B cell (primary cell): Measurements from ENCODE around the gene CALML6.

Source experiments
- CTCF ChIP-seq: fragments of 200-600 bp; IDR thresholded peaks from one replicate; pipeline ENCODE4 v1.8.0; 2022; ENCODE audit warnings: antibody characterized with exemption, mild to moderate bottlenecking
- EZH2 ChIP-seq: IDR thresholded peaks from 2 replicates; pipeline ENCODE4 v1.6.1; 2012; ENCODE audit warnings: borderline replicate concordance, low read depth, mild to moderate bottlenecking, moderate library complexity, low read length; ENCODE audit not compliant: insufficient read depth, poor library complexity, severe bottlenecking

- no peak for TF ChIP-seq CTCF
- TF ChIP-seq EZH2 = no peak
Measured at GRCh38 chr1:1954831-1955441, 39.9 kb downstream of the CALML6 start.
